ENCODE data around the gene HERC3.
A peak's percentile ranks its signal among the peaks of the same experiment; 100 is the strongest.
"Not testable (repeated sequence)": the region's sequence is repeated elsewhere in the genome, so short reads cannot be mapped to it uniquely, and the experiment has no call there.

The HERC3 gene

GRCh38 chr4:88609794-88610193 is 17.5 kb downstream of the HERC3 start:
- DNase-seq, result not testable (repeated sequence)

GRCh38 chr4:88610771-88611170 is 18.5 kb downstream of the HERC3 start:
- DNase-seq, result no peak

GRCh38 chr4:88613417-88613875 is 21.2 kb downstream of the HERC3 start:
- peak; percentile 20 for DNase-seq

- no peak for DNase-seq
These were observed 21.8 kb downstream of the HERC3 start for GRCh38 chr4:88614058-88614457.

GRCh38 chr4:88616275-88617150 is 24.2 kb downstream of the HERC3 start:
- no peak for DNase-seq

GRCh38 chr4:88618782-88619485 is 26.7 kb downstream of the HERC3 start:
- no peak for DNase-seq

GRCh38 chr4:88619971-88620370 is 27.7 kb downstream of the HERC3 start:
- no peak for DNase-seq

GRCh38 chr4:88621763-88622327 is 29.6 kb downstream of the HERC3 start:
- no peak for DNase-seq

GRCh38 chr4:88623097-88623496 is 30.8 kb downstream of the HERC3 start:
- no peak for DNase-seq

GRCh38 chr4:88628746-88629145 is 36.5 kb downstream of the HERC3 start:
- no peak for DNase-seq

- DNase-seq, result no peak
These were observed 37.5 kb downstream of the HERC3 start for GRCh38 chr4:88629826-88630225.

- no peak for DNase-seq
These were observed 38.5 kb downstream of the HERC3 start for GRCh38 chr4:88630756-88631155.

GRCh38 chr4:88643932-88644331 is 51.7 kb downstream of the HERC3 start:
- DNase-seq, result no peak

GRCh38 chr4:88645994-88646393 is 53.7 kb downstream of the HERC3 start:
- DNase-seq, result no peak

- no peak for DNase-seq
These were observed 54.4 kb downstream of the HERC3 start for GRCh38 chr4:88646528-88647280.

- no peak for DNase-seq
These were observed 57.4 kb downstream of the HERC3 start for GRCh38 chr4:88649716-88650115.

GRCh38 chr4:88653371-88653946 is 61.2 kb downstream of the HERC3 start:
- DNase-seq, result no peak

- DNase-seq, result no peak
These were observed 62.9 kb downstream of the HERC3 start for GRCh38 chr4:88655226-88655625.

GRCh38 chr4:88659055-88659889 is 67.0 kb downstream of the HERC3 start:
- DNase-seq, result no peak

GRCh38 chr4:88659890-88660208 is 67.6 kb downstream of the HERC3 start:
- DNase-seq, result no peak

- DNase-seq, result no peak
These were observed 68.4 kb downstream of the HERC3 start for GRCh38 chr4:88660446-88661294.
